IPS-20b (cell line): Measurements from ENCODE around the gene SKI.
"Not testable (repeated sequence)": the region's sequence is repeated elsewhere in the genome, so short reads cannot be mapped to it uniquely, and the experiment has no call there.

Experiments
- H3K27ac ChIP-seq: one replicate; pipeline ENCODE4 v1.5.1; 2013; ENCODE audit warnings: low read length
- H3K27me3 ChIP-seq: 2 replicates; pipeline ENCODE4 v1.6.1; 2013; ENCODE audit warnings: mild to moderate bottlenecking, low read length, inconsistent platforms; ENCODE audit not compliant: insufficient read depth
- H3K36me3 ChIP-seq: 2 replicates; pipeline ENCODE4 v1.6.1; 2013; ENCODE audit warnings: low read depth, mild to moderate bottlenecking, inconsistent platforms, low read length, moderate library complexity; ENCODE audit not compliant: insufficient read depth
- H3K4me1 ChIP-seq: 2 replicates; pipeline ENCODE4 v1.6.1; 2013; ENCODE audit warnings: mild to moderate bottlenecking, control low read depth, inconsistent platforms, low read length, moderate library complexity; ENCODE audit not compliant: insufficient read depth
- H3K4me3 ChIP-seq: 2 replicates; pipeline ENCODE4 v1.5.1; 2013; ENCODE audit warnings: mild to moderate bottlenecking, low read length, inconsistent platforms
- H3K9ac ChIP-seq: 2 replicates; pipeline ENCODE4 v1.6.1; 2013; ENCODE audit warnings: low read depth, mild to moderate bottlenecking, inconsistent platforms, low read length, moderate library complexity
- H3K9me3 ChIP-seq: 2 replicates; pipeline ENCODE4 v1.6.1; 2013; ENCODE audit warnings: mild to moderate bottlenecking, low read depth, low read length, inconsistent platforms; ENCODE audit not compliant: insufficient read depth

Gene SKI

DNA sequence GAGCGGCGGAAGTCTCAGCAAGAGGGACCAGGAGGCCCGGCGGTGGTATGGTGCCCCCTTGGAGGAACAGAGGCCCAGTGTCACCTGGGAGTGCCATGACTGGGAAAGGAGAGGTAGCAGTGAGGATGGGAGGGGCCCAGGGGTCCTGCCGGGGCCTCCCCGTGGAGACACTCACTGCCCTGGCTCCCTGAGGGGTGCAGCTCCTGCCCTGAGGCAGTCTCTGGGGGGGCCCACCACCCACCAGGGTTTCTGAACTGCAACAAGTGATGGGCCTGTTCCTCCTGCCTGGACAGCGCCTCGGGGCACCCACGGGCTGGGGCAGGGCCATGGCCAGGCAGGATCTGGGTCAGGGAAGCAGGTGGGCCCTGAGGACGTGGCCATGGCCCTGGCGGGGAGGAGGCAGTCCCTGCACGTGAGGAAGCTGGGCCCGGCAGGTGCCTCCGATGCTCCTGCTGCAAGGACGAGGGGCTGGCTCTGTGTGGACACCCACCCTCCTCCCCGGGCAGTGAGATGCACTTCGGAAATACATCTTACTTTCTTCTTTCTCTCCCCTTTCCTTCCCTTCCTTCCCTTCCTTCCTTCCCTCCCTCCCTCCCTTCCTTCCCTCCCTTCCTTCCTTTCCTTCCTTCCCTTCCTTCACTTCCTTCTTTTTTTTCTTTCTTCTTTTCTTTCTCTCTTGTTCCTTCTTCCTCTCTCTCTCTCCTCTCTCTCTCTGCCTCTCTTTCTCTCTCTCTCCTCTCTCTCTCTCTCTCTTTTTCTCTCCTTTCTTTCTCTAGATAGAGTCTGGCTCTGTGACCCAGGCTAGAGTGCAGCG lies 96.6 kb downstream of the SKI start:
- Histone ChIP-seq H3K9me3 (no peaks in the 10 kb centered on the region), H3K4me1 (peaks cover 3% of the 10 kb centered on the region; the same call in 1 of the 2 replicates), H3K36me3 (no peaks in the 10 kb centered on the region), H3K27me3 (0 out of 2 replicates have a peak, but pooled peaks cover 6% of the 10 kb centered on the region), H3K4me3 (no peak overlapping the region), H3K27ac (no peak overlapping the region), H3K9ac (no peak overlapping the region)

DNA sequence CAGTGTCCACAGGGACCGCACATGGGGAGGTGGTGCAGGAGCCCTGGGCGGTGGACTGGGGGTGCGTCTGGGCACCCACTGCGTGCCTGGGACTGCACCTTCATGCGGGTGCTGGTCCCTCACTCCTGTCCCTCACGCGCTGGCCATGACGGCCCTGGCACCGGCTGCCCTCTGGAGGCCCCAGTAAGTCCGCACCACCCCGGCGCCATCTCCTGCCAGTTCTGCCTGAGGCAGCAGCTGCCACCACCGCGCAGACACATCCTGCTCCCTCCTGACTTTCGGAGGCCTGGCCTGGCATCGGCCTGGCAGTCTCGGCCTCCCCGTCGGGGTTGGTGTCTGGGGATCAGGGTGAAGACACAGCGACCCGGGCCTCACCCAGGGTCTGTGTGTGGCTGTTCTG lies 98.4 kb downstream of the SKI start:
- H3K27ac ChIP-seq = no peak overlapping the region
- H3K4me1 ChIP-seq = peaks cover 3% of the 10 kb centered on the region; the same call in 1 of the 2 replicates
- H3K9ac ChIP-seq = no peak overlapping the region
- no peaks in the 10 kb centered on the region for H3K9me3 ChIP-seq
- H3K36me3 ChIP-seq = no peaks in the 10 kb centered on the region
- no peak overlapping the region for H3K4me3 ChIP-seq
- H3K27me3 ChIP-seq = 0 out of 2 replicates have a peak, but pooled peaks cover 6% of the 10 kb centered on the region

DNA sequence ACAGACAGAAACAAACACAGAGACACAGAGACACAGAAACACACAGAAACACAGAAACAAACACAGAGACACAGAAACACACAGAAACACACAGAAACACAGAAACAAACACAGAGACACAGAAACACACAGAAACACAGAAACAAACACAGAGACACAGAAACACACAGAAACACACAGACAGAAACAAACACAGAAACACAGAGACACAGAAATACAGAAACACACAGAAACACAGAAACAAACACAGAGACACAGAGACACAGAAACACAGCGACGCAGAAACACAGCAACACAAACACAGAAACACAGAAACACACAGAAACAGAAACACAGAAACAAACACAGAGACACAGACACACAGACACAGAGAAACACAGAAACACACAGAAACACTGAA lies 99.0 kb downstream of the SKI start:
- H3K9ac ChIP-seq, H3K4me1 ChIP-seq, H3K27ac ChIP-seq, H3K9me3 ChIP-seq, H3K36me3 ChIP-seq, H3K4me3 ChIP-seq, H3K27me3 ChIP-seq: not testable (repeated sequence)

DNA sequence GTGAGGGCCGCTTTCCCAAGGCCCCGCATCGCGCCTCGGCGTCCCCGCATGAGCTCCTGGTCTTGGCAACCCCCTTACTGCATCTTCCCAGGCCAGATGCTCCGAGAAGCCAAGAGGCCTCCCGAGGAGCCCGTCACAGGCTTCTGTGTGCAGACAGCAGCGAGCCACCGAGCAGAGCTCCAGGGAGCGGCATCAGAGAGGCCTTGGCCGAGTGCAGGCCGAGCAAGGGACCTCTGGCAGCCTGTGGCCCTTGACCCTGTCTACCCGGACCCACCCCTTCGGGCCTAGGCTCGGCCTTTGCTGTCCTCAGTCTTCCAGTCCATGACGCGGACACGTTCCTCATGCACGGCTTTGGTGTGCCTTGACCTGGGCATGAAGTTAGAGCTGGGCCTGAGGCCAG lies 99.7 kb downstream of the SKI start:
- H3K27me3 ChIP-seq = 0 out of 2 replicates have a peak, but pooled peaks cover 6% of the 10 kb centered on the region
- H3K36me3 ChIP-seq = no peaks in the 10 kb centered on the region
- H3K9me3 ChIP-seq = no peaks in the 10 kb centered on the region
- H3K4me3 ChIP-seq = no peak overlapping the region
- no peak overlapping the region for H3K27ac ChIP-seq
- no peaks in the 10 kb centered on the region for H3K4me1 ChIP-seq
- no peak overlapping the region for H3K9ac ChIP-seq

DNA sequence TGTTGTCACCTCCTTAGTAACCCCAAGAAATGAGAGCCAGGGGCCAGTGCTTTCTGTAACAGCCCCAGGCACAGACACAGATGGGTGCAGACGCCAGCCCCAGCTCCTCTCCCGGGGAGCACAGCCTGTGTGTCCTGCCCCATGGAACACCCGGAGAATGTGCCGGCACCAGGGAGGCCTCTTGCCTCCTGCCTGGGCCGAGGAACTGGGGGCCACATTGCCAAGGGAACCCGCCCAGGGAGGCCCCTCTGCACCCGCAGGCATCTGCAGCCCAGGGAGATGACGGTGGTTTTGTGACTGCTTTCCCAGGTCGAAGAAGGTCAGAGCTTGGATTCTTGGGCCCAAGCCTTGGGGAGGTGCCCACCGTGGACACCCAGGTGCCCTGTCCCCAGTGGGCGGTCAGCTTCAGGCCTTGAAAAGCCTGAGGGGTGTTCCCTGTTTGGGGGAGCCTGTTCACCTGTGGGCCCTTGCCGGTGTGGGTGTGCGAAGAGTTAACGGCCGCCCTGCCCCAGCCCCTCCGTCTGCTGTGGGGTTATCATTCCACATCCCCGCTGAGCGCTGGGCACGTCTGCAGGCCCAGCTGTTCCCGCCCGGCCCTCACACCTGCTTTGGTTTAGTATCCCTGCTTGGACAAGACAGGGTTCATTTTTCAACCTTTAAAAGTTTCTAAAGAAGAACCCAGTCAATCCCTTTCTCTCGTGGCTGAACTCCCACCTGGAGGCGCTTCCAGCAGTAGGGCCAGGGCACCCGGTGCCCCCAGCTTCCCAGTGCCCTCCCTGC lies 100.7 kb downstream of the SKI start:
- Histone ChIP-seq H3K27me3 (0 out of 2 replicates have a peak, but pooled peaks cover 6% of the 10 kb centered on the region), H3K4me3 (no peak overlapping the region), H3K9ac (no peak overlapping the region), H3K9me3 (no peaks in the 10 kb centered on the region), H3K36me3 (no peaks in the 10 kb centered on the region), H3K4me1 (no peaks in the 10 kb centered on the region), H3K27ac (no peak overlapping the region)

DNA sequence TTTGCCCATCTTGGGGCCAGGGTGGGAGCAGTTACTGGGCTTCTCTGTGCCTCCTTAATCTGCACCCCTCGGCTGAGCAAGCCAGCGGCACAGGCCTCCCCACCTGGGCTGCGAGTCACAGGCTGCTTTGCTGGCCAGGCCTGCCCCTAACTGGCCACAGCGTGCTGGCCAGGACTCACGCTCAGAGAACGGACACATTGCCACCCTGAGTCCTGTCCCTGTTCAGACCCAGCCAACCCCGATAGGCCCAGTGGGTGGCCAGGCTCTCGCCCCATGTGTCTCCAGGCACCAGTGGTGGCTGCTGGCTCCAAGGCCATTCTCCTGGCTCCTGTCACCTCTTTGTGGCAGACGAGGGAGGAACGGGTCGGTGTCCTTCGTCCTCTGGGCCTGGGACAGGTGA lies 101.9 kb downstream of the SKI start:
- H3K9me3 ChIP-seq = no peaks in the 10 kb centered on the region
- H3K9ac ChIP-seq = no peak overlapping the region
- no peaks in the 10 kb centered on the region for H3K4me1 ChIP-seq
- no peak overlapping the region for H3K4me3 ChIP-seq
- no peaks in the 10 kb centered on the region for H3K36me3 ChIP-seq
- no peak overlapping the region for H3K27ac ChIP-seq
- H3K27me3 ChIP-seq = 0 out of 2 replicates have a peak, but pooled peaks cover 3% of the 10 kb centered on the region

DNA sequence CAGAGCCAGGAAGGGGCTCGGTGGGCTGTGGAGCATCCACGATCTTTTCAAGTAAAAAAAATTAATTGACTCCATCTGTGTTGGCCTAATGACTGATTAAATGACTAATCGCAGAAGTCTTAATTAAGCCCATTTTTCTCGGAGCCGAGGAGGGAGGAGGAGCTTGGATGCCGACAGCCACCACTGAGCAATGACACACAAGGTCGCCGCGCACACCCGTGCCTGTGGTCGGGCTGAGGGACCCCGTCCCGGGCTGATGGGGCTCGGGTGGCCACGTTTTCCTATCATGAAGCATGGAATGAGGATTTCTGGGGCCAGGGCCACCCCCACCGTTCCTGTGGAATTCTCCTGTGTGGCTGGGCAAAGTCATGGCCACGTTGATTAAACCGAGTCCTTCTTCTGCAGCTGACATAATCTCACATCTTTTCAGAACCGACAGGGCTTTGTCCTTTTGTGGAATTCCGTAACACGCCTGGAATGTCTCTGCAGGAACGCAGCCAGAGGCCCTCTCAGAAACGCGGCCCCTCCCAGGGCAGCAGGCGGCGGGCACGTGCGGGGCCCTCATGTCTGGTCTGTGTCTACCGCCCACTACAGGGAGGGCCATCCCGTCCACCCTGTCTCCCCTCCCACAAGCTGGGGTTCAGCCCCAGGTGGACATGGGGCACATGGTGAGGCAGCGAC lies 102.5 kb downstream of the SKI start:
- Histone ChIP-seq H3K4me3 (no peak overlapping the region), H3K9ac (no peak overlapping the region), H3K27ac (no peak overlapping the region)

DNA sequence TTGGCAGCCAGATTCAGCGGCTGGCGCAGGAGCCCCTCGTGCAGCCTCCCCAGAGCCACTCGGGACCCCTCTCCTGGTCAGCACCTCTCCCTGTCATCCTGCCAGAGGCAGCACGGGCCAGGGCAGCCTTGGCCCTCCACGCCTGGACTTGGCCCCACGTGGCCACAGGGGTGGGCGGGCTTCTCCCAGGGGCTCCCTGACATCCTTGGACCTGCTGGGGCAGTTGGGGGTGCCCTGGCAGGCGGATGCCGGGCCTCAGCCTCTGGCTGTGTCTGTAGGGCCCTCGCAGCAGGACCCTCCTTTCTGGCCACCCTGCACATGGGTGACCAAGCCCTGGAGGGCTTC lies 103.1 kb downstream of the SKI start:
- Histone ChIP-seq H3K27me3 (no peaks in the 10 kb centered on the region), H3K9me3 (no peaks in the 10 kb centered on the region), H3K36me3 (no peaks in the 10 kb centered on the region), H3K27ac (no peak overlapping the region), H3K4me1 (no peaks in the 10 kb centered on the region), H3K4me3 (no peak overlapping the region), H3K9ac (no peak overlapping the region)

More for the DNA sequence above, 102.5 kb downstream of the SKI start:
- Histone ChIP-seq H3K9me3 (no peaks in the 10 kb centered on the region), H3K36me3 (no peaks in the 10 kb centered on the region), H3K4me1 (no peaks in the 10 kb centered on the region), H3K27me3 (no peaks in the 10 kb centered on the region)

DNA sequence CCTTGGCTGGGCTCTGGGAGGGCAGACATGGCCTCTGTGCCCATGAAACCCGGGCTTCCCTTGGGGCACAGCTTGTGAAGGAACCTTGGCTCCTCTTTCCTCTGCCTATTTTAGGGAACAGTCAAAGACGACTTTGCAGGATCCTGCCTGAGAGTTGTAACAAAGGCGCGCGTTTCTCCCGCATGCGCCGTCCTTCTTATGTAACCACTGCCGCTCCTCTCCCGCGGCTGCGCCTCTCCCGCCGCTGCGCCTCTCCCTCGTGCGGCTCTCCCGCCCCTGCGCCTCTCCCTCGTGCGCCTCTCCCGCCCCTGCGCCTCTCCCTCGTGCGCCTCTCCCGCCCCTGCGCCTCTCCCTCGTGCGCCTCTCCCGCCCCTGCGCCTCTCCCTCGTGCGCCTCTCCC lies 103.5 kb downstream of the SKI start:
- H3K4me1 ChIP-seq, H3K27me3 ChIP-seq: not testable (repeated sequence)

DNA sequence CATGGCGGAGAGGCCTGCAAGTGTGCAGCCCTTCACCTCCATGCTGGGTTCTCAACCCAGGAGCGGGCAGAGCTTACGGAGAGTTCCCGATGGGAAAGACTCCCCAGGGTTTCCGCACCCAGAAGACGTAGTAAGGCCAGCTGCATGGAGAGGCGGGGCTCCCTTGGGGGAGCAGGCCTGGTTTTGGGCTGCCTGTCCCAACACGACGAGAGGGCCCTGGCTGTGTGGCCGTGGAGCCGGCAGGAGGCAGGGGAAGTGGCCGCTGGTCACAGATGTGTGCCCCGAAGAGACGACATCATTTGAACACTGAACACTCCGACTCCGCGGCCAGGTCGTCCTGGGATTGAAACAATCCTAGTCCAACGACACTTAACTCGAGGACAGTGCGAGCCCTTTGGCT lies 106.2 kb downstream of the SKI start:
- Histone ChIP-seq H3K4me3 (no peak overlapping the region), H3K27me3 (no peaks in the 10 kb centered on the region), H3K9me3 (no peaks in the 10 kb centered on the region), H3K36me3 (no peaks in the 10 kb centered on the region), H3K4me1 (no peaks in the 10 kb centered on the region), H3K27ac (no peak overlapping the region), H3K9ac (no peak overlapping the region)

More for the DNA sequence above, 103.5 kb downstream of the SKI start:
- not testable (repeated sequence) for H3K9me3 ChIP-seq, H3K36me3 ChIP-seq, H3K4me3 ChIP-seq, H3K9ac ChIP-seq, H3K27ac ChIP-seq

DNA sequence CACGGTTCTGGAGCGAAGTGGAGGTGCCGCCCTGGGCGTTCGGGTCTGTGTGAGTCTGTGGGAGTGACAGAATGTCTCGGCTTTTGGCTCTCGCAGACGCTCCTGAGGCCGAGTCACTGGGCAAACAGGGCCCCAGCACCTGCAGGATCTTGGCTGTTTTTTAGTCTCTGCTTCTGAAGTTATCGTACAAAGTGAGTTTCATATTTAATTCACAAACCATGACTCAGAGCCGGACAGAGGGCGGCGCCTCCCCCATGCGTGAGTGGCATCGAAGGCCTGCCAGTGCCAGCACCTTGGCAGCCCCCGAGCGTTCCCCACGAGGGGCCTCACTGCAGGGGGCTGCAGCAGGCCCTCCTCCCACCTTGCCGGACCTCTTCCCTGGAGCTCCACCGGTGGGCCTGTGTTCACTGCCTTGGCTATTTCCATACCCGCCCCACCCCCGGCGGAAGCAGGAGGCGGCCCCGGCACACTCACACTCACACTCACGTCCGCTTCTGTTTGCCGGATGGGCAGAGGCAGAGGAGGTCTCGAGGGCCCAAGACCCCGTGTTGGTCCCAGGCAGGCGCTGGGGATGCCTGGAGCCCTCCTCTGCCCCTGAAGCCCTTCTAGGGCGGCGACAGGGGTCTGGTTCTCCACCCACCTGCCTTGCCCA lies 106.9 kb downstream of the SKI start:
- Histone ChIP-seq H3K9ac (no peak overlapping the region), H3K36me3 (no peaks in the 10 kb centered on the region), H3K27me3 (no peaks in the 10 kb centered on the region), H3K27ac (no peak overlapping the region), H3K9me3 (no peaks in the 10 kb centered on the region), H3K4me3 (no peak overlapping the region), H3K4me1 (no peaks in the 10 kb centered on the region)
